HG02798 (cell line): ENCODE results near the gene NEURL1B.
"Not testable (repeated sequence)": the region's sequence is repeated elsewhere in the genome, so short reads cannot be mapped to it uniquely, and the experiment has no call there.

Source experiments
- ATAC-seq: cut with Tn5 transposase; IDR thresholded peaks from one replicate; pipeline ENCODE4 v1.9.1; 2021; ENCODE audit warnings: mild to moderate bottlenecking; ENCODE audit not compliant: unreplicated experiment, poor library complexity

Gene NEURL1B

DNA sequence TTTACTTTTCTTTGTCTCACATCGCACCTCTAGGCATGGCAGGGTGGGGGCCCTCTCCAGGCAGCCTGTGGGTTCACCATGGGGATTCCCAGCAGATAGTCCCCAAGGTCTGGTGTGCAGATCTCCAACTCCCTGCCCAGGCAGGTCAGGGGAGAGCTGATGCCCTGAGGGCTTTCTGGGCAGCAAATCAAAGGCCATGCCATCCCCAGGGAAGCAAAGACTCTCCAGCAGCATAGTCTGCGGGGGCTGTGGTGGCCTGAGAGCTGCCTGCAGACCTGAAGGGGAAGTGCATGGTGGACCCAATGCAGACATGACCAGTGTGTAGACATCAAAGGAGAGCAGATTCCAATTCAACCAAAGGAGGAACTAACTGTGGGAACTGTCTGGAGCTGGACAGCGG lies 7.7 kb downstream of the NEURL1B start:
- no peak for ATAC-seq

GRCh38 chr5:172656496-172656895 lies 15.4 kb downstream of the NEURL1B start:
- ATAC-seq = not testable (repeated sequence)

DNA sequence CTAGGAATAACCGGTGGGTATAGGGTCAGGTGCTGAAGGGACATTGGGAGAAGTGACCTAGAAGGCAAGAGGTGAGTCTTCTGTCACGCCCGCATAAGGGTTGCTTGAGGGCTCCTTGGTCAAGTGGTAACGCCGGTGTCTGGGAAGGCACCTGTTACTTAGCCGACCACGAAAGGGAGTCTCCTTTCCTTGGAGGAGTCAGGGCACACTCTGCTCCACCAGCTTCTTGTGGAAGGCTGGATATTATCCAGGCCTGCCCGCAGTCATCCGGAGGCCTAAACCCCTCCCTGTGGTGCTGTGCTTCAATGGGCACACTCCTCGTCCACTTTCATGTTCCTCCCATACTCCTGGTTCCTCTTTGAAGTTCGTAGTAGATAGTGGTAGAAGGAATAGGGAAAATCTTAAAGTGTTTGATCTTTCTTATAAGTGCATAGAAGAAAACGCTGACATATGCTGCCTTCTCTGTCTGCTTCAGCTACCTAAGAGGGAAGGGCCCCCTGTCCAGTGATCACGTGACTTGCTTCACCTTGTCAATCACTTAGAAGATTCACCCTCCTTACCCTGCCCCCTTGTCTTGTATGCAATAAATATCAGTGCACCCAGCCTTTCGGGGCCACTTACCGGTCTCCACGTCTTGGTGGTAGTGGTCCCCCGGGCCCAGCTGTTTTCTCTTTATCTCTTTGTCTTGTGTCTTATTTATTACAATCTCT lies 16.6 kb downstream of the NEURL1B start:
- ATAC-seq = not testable (repeated sequence)

DNA sequence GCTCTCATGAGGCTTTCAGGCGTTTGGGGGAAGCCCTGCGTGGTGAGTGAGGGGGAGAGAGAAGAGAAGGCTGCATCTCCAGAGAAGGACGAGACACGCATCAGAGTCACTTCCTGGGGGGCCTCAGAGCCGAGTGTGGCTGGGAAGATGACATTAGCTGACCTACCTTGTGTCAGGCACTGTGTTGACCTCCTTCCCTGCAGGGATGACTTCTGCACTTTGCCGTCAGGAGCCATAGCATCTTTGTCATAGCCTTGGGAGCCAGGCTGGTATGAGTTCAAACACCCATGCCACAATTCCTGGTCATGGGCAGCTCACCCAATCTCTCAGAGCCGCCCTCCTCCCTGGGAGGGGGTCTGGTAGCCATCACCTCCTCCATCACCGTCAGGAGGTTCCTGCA lies 17.3 kb downstream of the NEURL1B start:
- no peak for ATAC-seq

- no peak for ATAC-seq
Measured at GRCh38 chr5:172658961-172659501, 18.0 kb downstream of the NEURL1B start.

DNA sequence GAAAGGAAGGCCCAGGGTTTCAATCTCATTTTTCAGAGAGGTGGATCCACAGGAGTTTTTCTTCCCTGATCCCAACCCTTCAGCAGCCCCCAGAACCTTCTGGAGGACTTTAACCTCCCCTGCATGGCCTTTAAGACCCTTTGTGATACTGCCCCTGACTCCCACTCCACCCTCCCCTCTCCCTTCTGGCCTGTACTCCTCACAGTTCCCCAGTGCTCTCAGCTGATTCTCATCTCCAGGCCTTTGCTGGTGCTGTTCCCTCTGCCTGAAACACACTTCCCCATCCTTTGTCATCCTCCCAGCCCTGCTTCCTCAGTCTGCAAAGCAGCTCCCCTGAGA lies 18.5 kb downstream of the NEURL1B start:
- no peak for ATAC-seq

- ATAC-seq = no peak
Measured at GRCh38 chr5:172659909-172660628, 19.0 kb downstream of the NEURL1B start.

DNA sequence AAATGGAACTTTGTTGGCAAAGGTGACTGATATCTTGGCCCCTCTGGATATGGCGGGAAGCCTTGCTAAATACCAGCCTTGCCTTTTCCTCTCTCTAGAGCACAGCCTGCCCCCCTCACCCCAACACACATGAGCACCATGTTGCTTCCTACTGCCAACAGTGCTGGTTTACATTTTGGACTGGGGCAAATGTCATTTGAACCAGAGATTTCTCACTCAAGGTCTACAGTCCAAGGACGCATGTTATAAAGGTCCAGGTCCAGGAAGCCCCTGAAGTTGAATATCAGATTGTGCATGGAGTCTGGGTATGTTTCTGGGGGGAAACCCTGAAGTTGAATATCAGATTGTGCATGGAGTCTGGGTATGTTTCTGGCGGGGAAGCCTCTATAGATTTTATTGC lies 19.9 kb downstream of the NEURL1B start:
- no peak for ATAC-seq

DNA sequence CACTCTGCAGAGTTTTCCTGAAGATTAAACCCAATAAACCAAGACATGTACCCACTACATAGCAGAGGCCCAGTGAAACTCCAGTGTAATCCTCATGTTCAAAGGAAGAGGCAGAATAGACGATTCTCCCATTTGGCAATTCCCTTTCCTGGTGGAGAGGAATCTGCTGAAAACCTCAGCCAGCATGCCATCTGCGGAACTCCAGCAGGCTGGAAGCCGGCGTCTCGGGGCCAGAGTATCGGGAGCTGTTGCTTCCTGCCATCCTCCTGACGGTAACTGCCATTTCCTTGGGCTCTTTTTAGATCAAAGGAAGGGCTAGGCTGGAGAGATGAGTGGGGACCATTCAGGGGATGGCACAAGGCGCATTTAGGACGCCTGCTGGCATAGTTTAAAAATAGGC lies 20.5 kb downstream of the NEURL1B start:
- ATAC-seq = no peak

- ATAC-seq = no peak
Measured at GRCh38 chr5:172662596-172662995, 21.5 kb downstream of the NEURL1B start.

DNA sequence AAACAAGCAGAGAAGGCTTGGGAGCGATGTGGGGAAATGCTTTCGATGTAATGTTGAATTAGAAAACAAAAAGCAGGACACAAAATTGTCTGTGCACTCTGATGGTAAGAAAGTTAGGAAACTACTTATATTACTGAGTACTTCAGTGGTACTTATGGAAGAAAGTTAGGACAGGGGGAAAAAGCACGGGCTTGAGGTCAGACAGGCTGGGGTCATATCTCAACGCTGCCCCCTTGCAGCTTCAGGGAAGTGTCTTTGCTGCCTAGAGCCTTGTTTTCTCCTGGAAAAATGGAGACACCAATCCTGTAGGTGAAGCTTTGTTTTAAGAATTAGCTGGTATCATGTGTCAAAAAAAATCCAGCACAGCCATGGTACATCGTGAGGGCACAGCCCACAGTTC lies 23.0 kb downstream of the NEURL1B start:
- ATAC-seq = no peak

- no peak for ATAC-seq
Measured at GRCh38 chr5:172664681-172665541, 23.8 kb downstream of the NEURL1B start.

GRCh38 chr5:172666251-172666650 lies 25.2 kb downstream of the NEURL1B start:
- ATAC-seq = no peak

DNA sequence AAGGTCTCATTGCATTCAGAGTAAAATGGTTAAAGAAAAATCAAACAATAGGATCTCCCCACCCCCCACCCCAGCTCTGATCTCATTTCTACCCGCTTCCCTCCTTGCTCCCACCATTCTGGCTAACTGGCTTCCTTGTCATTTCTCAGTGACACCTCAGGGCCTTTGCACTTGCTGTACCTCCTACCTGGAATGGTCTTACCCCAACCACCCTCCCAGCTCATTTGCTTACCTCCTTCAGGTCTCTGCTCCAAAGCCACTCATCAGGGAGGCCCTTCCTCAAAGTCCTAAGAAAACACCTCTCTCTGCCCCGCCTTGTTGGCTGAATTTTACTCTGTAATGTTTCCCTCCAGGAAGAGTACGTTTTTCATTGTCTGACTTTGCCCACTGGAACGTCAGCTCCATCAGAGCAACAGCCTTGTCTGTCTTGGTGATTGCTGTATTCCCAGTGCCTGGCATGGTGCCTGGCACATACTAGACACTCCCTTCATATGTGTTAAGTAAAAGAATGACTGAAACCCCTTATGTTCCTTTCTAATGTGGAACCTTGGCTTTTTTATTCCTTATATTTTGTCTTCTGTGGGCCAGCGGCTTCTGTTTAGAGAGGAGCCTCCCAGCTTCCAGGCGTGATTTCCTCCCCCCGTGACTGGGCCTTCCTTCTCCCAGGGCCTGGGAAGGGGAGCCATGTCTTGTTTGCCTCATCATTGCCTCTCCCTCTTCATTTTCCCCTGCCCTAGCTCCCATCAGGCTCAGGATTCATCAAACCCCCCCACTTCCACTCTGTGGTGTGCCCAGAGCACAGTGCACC lies 26.9 kb downstream of the NEURL1B start:
- ATAC-seq = no peak

DNA sequence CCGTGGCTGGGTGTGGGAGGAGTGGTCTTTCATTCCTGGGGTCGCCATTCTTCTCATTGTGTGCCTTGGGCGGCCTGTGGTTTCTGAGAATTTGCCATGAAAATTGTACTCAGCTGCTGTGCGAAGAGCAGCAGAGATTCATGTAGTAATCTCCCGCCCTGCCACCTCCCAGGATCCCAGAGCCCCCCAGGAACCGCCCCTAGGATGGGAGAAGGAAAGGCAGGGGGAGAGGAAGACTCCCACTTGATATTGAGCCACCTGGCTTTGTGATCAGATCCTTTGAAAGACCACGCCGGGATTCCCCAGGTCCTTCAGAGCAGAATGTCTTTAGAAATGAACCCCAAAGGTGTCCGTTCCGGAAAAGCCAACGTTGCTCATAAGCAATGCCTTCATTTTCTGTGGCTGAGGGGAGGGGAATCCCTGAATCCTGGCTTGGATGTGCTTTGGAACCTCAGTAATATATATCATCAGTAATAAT lies 27.6 kb downstream of the NEURL1B start:
- no peak for ATAC-seq

GRCh38 chr5:172669386-172670004 lies 28.4 kb downstream of the NEURL1B start:
- ATAC-seq = no peak

DNA sequence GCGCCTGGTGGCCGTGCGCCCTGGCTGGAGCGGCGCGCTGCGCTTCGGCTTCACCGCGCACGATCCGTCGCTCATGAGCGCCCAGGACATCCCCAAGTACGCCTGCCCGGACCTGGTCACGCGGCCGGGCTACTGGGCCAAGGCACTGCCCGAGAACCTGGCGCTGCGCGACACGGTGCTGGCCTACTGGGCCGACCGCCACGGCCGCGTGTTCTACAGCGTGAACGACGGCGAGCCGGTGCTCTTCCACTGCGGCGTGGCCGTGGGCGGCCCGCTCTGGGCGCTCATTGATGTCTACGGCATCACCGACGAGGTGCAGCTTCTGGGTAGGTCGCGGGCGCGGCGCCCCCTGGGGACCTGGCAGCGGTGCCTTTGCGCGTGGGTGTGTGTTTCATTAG lies 28.9 kb downstream of the NEURL1B start:
- ATAC-seq = no peak

- ATAC-seq = no peak
Measured at GRCh38 chr5:172670444-172670843, 29.4 kb downstream of the NEURL1B start.

DNA sequence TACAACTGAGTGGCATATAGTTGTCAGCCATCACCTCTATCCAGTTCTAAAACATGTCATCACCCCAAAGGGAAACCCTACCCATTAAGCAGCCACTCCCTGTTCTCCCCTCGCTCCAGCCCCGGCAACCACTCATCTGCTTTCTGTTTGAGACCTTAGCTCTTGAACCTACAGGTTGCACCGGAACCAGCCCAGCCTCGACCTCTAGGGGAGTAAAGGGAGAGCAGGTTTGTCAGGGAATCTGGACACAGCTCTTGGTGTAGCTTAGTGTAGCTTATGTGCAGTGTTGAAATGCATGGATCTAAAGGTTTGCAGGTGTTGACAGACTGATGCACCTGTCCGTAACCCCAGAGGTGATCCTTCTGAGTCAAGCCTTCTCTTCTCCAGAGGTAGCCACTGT lies 30.0 kb downstream of the NEURL1B start:
- ATAC-seq = no peak

GRCh38 chr5:172672681-172673080 lies 31.6 kb downstream of the NEURL1B start:
- no peak for ATAC-seq
